HG02678 (cell line): ENCODE measurements around the gene SLC4A4.

Source experiments
- ATAC-seq: cut with Tn5 transposase; IDR thresholded peaks from one replicate; pipeline ENCODE4 v1.9.1; 2021; ENCODE audit warnings: mild to moderate bottlenecking, moderate library complexity; ENCODE audit not compliant: unreplicated experiment

The SLC4A4 gene

GRCh38 chr4:71356924-71357663 is 18.3 kb downstream of the SLC4A4 start:
- ATAC-seq = no peak

DNA sequence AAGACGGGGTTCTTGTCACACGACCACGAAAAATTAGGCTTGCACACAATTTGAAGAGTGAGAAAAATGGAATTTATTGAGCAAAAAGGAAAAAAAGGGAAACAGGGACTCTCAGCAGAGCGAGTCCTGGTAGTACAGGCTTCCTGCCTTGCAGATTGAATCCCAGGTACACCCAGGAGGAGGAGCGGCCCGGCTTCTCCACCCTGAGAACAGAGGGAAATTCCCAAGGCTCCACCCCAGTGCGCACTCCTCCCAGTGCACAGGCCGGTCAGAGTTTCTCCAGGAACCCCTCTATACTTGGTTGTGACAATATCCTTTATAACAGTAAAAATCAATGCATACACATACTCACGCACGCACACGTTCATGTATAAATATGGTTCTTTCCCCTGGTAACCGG is 22.0 kb downstream of the SLC4A4 start:
- ATAC-seq = no peak

DNA sequence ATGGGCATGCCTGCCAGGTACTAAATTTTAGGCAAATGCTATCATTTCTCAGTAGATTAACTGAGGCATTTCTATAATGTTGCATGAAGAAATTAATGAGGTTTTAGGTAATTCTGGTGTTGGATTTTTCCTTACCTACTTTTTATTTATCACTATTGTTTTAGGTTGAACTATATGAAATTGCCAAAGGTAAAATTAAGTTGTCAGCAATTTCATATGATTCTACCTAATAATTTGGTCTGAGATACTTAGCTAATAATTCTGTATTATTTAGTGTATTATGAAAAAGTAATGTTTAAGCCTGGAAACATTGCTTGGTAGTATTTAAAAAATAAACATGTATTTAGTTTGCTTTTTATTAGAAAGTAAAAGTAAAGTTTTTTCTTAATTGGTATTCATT is 22.7 kb downstream of the SLC4A4 start:
- ATAC-seq = no peak

- no peak for ATAC-seq
Observed at GRCh38 chr4:71366766-71367165, 27.9 kb downstream of the SLC4A4 start.

DNA sequence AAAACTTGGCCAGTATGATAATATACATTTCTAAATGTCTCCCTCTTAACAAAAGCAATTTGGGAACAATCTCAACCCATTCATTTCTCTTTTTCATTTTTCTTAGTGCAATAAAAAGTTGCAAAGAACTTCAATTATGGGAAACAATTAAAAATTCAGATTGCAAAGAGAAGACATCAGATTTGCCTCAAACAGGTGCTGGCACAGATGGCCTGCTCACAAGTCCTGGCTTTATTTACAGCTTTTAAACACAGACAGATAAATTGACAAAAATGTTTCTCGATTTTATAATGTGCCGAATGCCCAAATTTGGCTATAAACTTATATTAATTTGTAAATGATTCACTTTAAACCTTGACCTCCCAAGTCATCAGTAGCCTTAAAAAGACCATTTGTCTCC is 28.7 kb downstream of the SLC4A4 start:
- no peak for ATAC-seq

DNA sequence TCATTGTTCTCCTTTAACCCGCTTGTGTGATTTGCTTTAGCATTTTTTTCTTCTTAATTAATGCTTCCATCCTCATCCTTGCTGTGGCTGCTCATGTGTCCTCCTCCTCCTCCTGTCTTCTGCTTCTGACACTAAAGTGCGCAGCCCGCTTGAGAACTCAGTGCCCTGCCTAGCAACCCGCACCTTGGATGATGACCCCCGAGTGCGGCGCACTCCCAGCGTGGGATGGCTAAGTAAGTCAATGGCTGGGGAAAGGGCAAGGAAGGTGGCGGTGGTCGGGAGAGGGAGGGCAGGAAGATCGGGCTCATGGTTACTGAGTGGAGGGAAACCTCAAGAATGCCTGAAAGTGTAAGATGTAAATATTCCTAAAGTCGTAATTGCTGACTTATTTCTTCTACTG is 30.1 kb downstream of the SLC4A4 start:
- no peak for ATAC-seq

DNA sequence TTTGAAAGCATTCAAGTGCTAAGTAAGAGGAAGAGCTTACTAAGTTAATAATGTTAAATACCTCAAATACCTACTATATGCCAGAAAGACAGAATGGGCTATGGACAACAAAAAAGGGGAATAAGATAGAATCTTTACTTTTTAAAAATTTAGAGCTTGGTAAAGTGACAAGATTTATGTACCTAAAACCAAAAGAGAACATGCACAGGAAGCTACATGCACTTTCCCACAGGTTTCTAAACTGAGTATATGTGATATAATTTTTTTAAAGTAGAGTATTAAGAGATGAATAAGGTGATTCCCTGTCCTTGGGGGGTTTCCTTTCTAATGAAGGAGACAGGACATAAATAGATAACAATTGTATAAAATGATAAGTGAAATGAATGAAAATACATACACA is 30.7 kb downstream of the SLC4A4 start:
- no peak for ATAC-seq

DNA sequence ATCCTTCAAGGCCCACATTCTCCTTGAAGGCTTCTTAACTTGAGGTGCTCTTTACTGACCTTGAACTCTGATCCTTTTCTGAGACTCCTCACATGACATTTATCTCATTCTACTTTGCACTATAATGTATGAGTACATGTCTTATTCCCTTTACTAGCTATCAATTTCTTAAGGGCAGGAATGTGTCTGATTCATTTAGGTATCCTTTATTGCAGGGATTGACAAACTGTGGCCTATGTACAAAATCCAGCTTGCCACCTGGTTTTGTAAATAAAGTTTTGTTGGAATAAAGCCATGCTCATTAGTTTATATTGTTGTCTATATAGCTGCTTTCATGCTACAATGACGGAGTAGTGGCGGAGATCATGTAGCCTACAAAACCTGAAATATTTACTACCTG is 36.7 kb downstream of the SLC4A4 start:
- ATAC-seq = no peak

- no peak for ATAC-seq
Observed at GRCh38 chr4:71377561-71377960, 38.7 kb downstream of the SLC4A4 start.

GRCh38 chr4:71379126-71379525 is 40.3 kb downstream of the SLC4A4 start:
- no peak for ATAC-seq

DNA sequence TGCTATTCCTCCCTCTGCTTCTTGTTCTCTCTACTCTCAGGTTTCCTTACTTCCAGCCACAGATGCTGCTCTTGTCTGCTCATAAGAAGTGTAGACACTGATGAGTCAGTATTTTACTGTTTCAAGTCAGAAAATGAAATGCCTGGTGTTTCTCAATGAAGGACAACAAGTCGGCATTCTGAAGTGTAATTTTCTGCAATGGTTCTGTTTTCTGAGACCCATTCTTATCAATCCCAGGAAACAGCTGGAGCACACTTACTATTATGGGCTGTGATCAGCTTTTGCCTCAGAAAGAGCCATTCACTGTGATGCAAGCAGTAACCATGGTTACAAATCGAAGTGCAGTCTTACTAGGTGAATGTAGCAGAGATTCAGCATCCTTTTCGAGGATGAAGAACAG is 42.0 kb downstream of the SLC4A4 start:
- ATAC-seq = no peak

DNA sequence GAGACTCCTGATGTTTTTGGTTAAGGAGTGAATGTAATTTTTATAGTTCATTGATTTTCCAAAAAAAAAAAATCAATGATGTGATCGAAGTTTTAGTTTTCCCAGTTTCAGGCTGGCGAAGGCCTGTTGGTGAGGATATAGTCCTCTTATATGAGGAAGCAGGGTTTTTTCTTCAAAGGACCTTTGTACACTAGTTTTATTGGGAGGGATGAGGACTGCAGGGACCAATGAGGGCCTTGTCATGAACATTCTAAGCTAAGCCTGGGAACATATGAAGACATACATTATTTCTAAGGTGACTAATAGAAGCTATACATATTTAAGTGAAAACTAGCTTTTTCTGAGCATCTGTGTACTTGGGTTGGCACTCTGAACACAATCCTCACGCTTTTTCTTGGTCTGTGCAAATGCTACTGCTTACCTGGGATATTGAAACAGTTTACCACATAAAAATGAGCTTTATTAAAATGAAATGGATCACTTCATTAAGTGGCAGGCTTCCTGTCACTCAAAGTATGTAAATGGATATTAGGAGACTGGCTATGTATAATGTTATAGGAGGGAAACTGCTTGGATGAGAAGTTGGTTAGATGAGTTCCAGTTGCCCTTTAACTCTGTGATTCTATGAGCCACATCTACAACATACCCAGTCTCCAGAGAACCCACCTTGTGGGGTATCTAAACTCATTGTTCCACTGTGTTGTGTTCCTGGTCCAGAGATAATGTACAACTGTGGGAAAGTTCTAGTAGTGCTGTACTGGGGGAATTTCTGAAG is 43.5 kb downstream of the SLC4A4 start:
- no peak for ATAC-seq

GRCh38 chr4:71382900-71383560 is 44.2 kb downstream of the SLC4A4 start:
- ATAC-seq = no peak

DNA sequence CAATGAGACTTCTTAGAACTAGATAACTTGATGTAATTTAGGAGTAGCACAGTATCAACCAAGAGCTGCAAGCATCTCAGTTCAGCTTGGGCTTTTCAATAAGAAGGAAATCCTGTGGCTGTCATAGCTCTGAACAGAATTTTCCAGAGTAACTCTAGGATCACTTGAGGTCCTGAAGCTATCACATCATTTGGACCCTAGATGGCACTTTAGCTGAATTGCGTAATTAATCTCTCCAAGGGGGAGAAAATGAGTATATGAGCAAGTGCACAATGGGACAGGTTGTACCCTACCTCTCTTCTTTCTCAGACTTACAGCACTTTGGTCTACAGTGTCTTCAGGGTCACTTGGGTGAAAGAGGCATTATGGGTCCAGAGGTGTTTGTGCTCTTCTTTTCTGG is 45.2 kb downstream of the SLC4A4 start:
- ATAC-seq = no peak

DNA sequence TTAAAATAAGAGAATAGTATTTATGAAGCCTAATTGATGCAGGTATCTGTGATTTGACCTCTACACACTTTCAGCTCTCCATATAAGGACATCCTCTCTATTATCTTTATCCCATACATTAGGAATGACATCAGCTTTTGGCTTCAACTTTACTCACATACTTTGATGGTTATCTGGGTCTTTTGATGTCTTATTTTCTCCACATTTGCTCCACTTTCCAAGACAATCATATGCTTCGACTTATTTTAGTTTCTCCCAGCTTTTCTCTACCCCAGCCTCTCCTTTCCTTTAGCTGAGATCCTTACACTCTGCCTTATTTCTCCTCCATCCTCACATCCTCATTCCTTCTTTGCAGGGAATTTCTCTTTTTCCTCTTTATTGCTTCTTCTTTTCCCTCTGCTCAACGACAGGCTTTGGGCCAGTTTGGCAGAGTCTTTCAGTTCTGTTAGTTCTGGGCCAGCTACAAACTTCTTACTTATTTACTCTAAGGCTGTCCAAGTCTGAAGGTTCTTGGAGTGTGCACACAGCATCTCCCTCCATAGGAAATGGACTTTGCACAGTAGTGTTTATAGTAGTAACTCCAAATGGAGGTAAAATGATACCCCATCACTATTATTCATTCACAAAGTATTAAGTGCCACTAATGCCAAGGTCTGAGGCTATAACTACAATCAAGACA is 50.5 kb downstream of the SLC4A4 start:
- ATAC-seq = no peak

DNA sequence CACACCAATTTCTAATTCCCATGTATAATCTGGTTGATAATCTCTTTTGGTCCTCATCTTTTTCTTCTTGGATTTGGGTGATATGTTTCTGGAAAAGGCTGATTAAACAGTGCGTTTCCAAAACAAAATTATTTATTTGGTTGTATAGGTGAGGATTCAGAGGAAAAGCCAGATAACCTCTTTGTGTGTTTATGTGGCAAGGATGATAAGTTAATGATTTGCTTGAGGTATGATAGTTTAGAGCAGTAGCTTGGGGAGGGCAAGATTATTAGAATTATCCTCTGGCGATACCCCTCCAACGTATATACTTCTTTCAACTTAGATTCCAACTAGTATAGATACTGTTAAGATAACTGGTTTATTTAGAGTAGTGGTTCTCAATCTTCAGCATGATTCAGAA is 53.3 kb downstream of the SLC4A4 start:
- ATAC-seq = no peak

GRCh38 chr4:71396382-71396781 is 57.6 kb downstream of the SLC4A4 start:
- ATAC-seq = no peak

- ATAC-seq = no peak
Observed at GRCh38 chr4:71400810-71401209, 62.0 kb downstream of the SLC4A4 start.

DNA sequence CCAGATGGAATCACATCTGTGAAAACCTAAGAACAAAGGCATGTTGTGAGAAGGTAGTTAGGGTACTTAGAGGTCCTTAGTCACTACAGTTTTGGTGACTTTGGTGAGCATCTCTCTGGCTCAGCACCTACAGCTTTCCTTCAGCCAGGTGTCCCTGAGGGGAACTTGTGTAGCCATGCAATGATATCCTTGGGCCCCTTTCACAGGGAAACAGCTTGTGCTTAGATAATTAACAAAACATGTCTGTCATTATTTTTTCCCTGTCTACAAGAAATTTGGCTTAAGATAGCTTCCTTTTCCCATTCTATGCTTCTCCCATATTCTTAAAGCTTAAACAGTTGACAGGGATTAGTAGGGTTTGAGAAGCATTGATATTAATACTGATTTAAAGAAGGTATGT is 63.8 kb downstream of the SLC4A4 start:
- no peak for ATAC-seq

GRCh38 chr4:71404049-71404448 is 65.2 kb downstream of the SLC4A4 start:
- ATAC-seq = no peak

- ATAC-seq = no peak
Observed at GRCh38 chr4:71405791-71406190, 67.0 kb downstream of the SLC4A4 start.
